Stomach (tissue), 9 donors: Measurements from ENCODE around the gene OSTM1. TPM values are rescaled to one million over a fixed set of nuclear protein-coding genes. Genes with fewer than 3 reads are reported as not detected.
"Not testable (repeated sequence)": the region's sequence is repeated elsewhere in the genome, so short reads cannot be mapped to it uniquely, and the experiment has no call there.

Experiments
- DNase-seq, 2 donors: peaks; one replicate each; pipeline versions ENCODE4 v3.0.0 to v3.0.0-alpha.2; 2013 to 2019
- H3K27ac ChIP-seq, 5 donors: fragments of 200-600 bp in 4 of 5; sonication (generic) in 4 of 5; one replicate each; pipeline ENCODE4 v1.5.1; 2013 to 2019; ENCODE audit warnings: mild to moderate bottlenecking in 1 of 5, moderate library complexity in 1 of 5
- H3K27me3 ChIP-seq, 3 donors: fragments of 200-600 bp; sonication (generic); one replicate each; pipeline ENCODE4 v1.5.1; 2017 to 2019; ENCODE audit warnings: mixed run types in 1 of 3
- H3K36me3 ChIP-seq, 4 donors: fragments of 200-600 bp; sonication (generic); 1 replicate in 3 of 4; 2 replicates in 1 of 4; pipeline ENCODE4 v1.5.1; 2016 to 2019
- H3K4me1 ChIP-seq, 4 donors: fragments of 200-600 bp; sonication (generic); one replicate each; pipeline ENCODE4 v1.5.1; 2016 to 2019
- H3K4me3 ChIP-seq, 4 donors: fragments of 200-600 bp; sonication (generic) in 3 of 4; one replicate each; pipeline ENCODE4 v1.5.1; 2016 to 2019; ENCODE audit warnings: mild to moderate bottlenecking in 1 of 4
- H3K9me3 ChIP-seq, 4 donors: fragments of 200-600 bp; sonication (generic); one replicate each; pipeline ENCODE4 v1.5.1; 2016 to 2019
- CTCF ChIP-seq, 7 experiments: fragments of 450-650 bp in 4 of 7; fragments of 200-600 bp in 3 of 7; sonication (generic) in 3 of 7; IDR thresholded peaks; one replicate each; pipeline ENCODE4 v1.5.1; 2016 to 2019; ENCODE audit warnings: antibody characterized with exemption in 7 of 7, control low read depth in 2 of 7, mild to moderate bottlenecking in 1 of 7
- EP300 ChIP-seq: sonication (generic); formaldehyde crosslinking; IDR thresholded peaks from one replicate; pipeline ENCODE4 v1.6.1; 2017; ENCODE audit warnings: antibody characterized with exemption
- POLR2A ChIP-seq, 4 donors: fragments of 450-650 bp; IDR thresholded peaks; one replicate each; pipeline ENCODE4 v1.6.1; 2016; ENCODE audit warnings: antibody characterized with exemption in 4 of 4, control low read depth in 2 of 4, mild to moderate bottlenecking in 1 of 4, moderate library complexity in 1 of 4
- POLR2AphosphoS5 ChIP-seq, 3 donors: sonication (generic); formaldehyde crosslinking; IDR thresholded peaks; one replicate each; pipeline ENCODE4 v1.6.1; 2016; ENCODE audit warnings: antibody characterized with exemption in 3 of 3
- WGBS, 5 donors: extraction: QIAGEN DNeasy Blood & Tissue Kit in 3 of 5; methylation state at CpG; one replicate each; pipeline versions ENCODE4 v1.1.5 to v1.1.7; 2013 to 2018; 5-methylcytosine and 5-hydroxymethylcytosine counted together
- intact Hi-C: fragments of 100-400 bp; cut with DNase I; formaldehyde crosslinking; loops from one replicate; pipeline ENCODE4 v1.15.1; 2023; ENCODE audit warnings: low total_unique reads
- polyA plus RNA-seq, 3 donors: library from polyadenylated mRNA; stranded (reverse); fragments of 200-250 nt; gene quantifications; one replicate each; pipeline ENCODE4 v1.2.3, GENCODE V29; 2013
- total RNA-seq, 5 donors: library from RNA; depleted of rRNA; stranded (reverse); fragments of >200 nt; gene quantifications; one replicate each; pipeline versions ENCODE4 v1.1.0 to v1.2.3, GENCODE V29; 2014 to 2016
- donor health status: healthy with polysubstance abuse.
- donor health status: Bipolar disorder and iron deficiency.
- donor health status: healthy.

The OSTM1 gene
- total and polyA plus RNA-seq, 8 donors: 6.0 to 420 (median 19.6) TPM

DNA sequence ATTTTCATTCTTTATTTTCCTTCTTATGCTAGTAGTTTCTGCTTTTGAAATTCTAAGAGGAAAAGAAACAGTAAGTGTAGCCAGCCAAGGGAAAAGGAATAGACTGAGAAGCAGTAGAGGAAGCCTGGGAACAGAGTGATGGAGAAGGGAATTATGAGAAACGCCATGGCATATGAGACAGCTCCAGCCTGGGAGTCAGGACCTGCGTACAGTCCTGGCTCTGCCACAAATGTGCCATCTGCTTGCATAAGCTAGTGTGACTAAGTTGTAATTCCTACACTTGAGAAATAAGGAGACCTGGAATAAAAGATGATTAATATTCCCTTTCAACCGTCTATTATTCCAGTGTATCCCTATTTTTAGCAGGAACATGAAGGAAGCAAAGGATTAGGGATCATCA, 47.5 kb downstream of the OSTM1 start:
- Histone ChIP-seq H3K4me3 (no peak overlapping the region), H3K27ac (no peak overlapping the region), H3K36me3 (peaks cover 0 to under 1% (median 0%) of the 10 kb centered on the region in 4 donors), H3K9me3 (no peaks in the 10 kb centered on the region), H3K27me3 (no peaks in the 10 kb centered on the region), H3K4me1 (no peaks in the 10 kb centered on the region)
- 80 to 87% (median 83%) methylated on average over 3 of the region's 3 CpGs for WGBS, 5 donors
- intact Hi-C loops: no loop called here
- no peak for DNase-seq
- TF ChIP-seq CTCF (IDR thresholded peaks at IDR 0.05) (no peak), POLR2A (IDR thresholded peaks at IDR 0.05) (no peak), EP300 (no peak), POLR2AphosphoS5 (IDR thresholded peaks at IDR 0.05) (no peak)

DNA sequence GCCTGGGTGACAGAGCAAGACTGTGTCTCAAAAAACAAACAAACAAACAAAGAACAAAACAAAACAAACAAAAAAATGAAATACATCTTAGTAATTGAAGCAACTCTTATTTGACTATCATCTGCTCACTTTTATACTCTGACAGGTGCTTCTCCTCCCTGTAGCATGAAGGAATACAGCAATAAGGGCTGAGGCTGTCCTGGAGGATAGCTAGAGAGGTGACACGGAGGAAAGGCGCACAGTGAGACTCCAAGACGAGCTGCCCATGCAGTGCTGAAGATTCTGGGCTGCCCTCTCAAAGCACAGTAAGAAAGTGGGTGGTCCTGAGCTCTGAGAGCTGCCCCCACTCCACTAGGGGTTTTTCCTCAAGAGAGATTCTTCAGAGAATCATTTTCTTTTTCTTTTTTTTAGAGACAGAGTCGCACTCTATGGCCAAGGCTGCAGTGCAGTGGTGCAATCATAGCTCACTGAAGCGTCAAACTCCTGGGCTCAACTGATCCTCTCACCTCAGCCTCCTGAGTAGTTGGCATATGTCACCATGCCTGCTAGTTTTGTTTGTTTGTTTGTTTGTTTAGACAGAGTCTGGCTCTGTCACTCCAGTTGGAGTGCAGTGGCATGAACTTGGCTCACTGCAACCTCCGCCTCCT, 50.0 kb downstream of the OSTM1 start:
- H3K27ac ChIP-seq: no peak overlapping the region
- no peaks in the 10 kb centered on the region for H3K36me3 ChIP-seq
- H3K4me3 ChIP-seq: no peak overlapping the region
- intact Hi-C loops: no loop called here
- H3K27me3 ChIP-seq: no peaks in the 10 kb centered on the region
- WGBS, 5 donors: 90 to 95% (median 93%) methylated on average over 6 of the region's 6 CpGs
- no peaks in the 10 kb centered on the region for H3K9me3 ChIP-seq
- no peaks in the 10 kb centered on the region for H3K4me1 ChIP-seq
- DNase-seq: no peak
- TF ChIP-seq POLR2A (IDR thresholded peaks at IDR 0.05) (no peak), POLR2AphosphoS5 (IDR thresholded peaks at IDR 0.05) (no peak), EP300 (no peak), CTCF (IDR thresholded peaks at IDR 0.05) (no peak)

DNA sequence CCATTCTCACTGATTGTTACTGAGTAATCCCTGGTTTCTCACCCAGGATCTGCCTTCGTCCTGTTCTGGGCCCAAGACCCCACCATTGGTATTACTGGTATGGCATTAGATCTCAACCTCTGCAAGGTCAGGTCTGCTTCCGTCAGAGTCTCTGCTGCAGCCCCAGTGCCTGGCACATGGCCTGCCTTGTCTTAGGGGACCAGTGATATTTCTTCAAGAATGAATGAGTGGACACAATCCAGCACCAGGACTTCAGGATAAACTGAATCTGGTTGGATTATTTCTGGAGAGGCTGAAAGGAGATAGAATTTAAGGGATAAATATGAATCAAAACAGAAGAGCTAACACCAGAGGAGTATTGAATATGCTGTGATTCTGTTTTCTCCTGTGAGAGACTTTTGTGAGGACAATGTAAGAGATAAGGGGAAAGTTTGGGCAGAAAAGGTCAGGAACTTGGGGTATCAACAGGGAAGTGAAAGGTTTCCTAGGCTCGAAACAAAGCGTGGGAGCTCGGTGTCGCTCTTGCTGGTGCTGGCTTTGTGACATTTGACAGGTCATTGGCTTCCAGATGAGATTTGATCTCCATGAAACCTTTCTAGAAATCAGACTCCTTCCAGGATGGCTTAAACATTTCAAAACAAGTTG, 53.9 kb downstream of the OSTM1 start:
- WGBS, 5 donors: 87 to 92% (median 88%) methylated on average over 6 of the region's 6 CpGs
- H3K4me1 ChIP-seq: no peaks in the 10 kb centered on the region
- no peak for DNase-seq

DNA sequence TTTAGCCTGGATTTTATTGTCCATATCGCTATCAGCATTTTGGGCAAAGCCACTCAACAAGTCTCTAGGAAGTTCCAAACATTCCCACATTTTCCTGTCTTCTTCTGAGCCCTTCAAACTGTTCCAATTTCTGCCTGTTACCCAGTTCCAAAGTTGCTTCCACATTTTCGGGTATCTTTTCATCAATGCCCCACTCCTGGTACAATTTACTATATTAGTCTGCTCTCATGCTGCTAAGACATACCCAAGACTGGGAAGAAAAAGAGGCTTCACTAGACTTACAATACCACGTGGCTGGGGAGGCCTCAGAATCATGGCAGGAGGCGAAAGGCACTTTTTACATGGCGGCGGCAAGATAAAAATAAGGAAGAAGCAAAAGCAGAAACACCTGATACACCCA, 58.3 kb downstream of the OSTM1 start:
- DNase-seq, H3K27me3 ChIP-seq, H3K27ac ChIP-seq, H3K36me3 ChIP-seq, intact Hi-C loops, H3K4me3 ChIP-seq, H3K4me1 ChIP-seq, H3K9me3 ChIP-seq: not testable (repeated sequence)
- 87 to 93% (median 92%) methylated on average over 6 of the region's 6 CpGs for WGBS, 5 donors

More for the DNA sequence above, 53.9 kb downstream of the OSTM1 start:
- Histone ChIP-seq H3K4me3 (no peak overlapping the region), H3K9me3 (no peaks in the 10 kb centered on the region), H3K27ac (no peak overlapping the region), H3K36me3 (no peaks in the 10 kb centered on the region), H3K27me3 (no peaks in the 10 kb centered on the region)
- no peak for TF ChIP-seq CTCF (IDR thresholded peaks at IDR 0.05)
- TF ChIP-seq POLR2A (IDR thresholded peaks at IDR 0.05): no peak
- no peak for TF ChIP-seq EP300
- TF ChIP-seq POLR2AphosphoS5 (IDR thresholded peaks at IDR 0.05): no peak
- intact Hi-C loops: no loop called here

- intact Hi-C loops: no loop called here
- no peak overlapping the region for H3K27ac ChIP-seq
- H3K4me3 ChIP-seq: no peak overlapping the region
- TF ChIP-seq POLR2AphosphoS5 (IDR thresholded peaks at IDR 0.05): no peak
- no peak for TF ChIP-seq POLR2A (IDR thresholded peaks at IDR 0.05)
- TF ChIP-seq CTCF (IDR thresholded peaks at IDR 0.05): no peak
- no peak for TF ChIP-seq EP300
- no peaks in the 10 kb centered on the region for H3K4me1 ChIP-seq
- H3K9me3 ChIP-seq: peaks cover 6 to 13% (median 9%) of the 10 kb centered on the region in 4 donors
- DNase-seq: no peak
- 66 to 80% (median 73%) methylated on average over 6 of the region's 6 CpGs for WGBS, 5 donors
- no peaks in the 10 kb centered on the region for H3K27me3 ChIP-seq
- no peaks in the 10 kb centered on the region for H3K36me3 ChIP-seq
Measured at GRCh38 chr6:108013787-108014439, 60.6 kb downstream of the OSTM1 start.
